GM11168 (cell line): ENCODE measurements around the gene CYP4F11.
"Not testable (repeated sequence)": the region's sequence is repeated elsewhere in the genome, so short reads cannot be mapped to it uniquely, and the experiment has no call there.

Experiments
- in situ Hi-C: fragments of 300-500 bp; cut with MboI; formaldehyde crosslinking; loops from one replicate; pipeline ENCODE4 v1.12.0; 2022; ENCODE audit warnings: low sequenced_read_pairs; ENCODE audit not compliant: unreplicated experiment

Gene CYP4F11

GRCh38 chr19:15885919-15886318, 48.4 kb downstream of the CYP4F11 start:
- in situ Hi-C loops, result no loop called here

- in situ Hi-C loops, result no loop called here
These were observed 49.2 kb downstream of the CYP4F11 start for GRCh38 chr19:15885167-15885566.

GRCh38 chr19:15883329-15883728, 51.0 kb downstream of the CYP4F11 start:
- in situ Hi-C loops, result not testable (repeated sequence)

- in situ Hi-C loops, result no loop called here
These were observed 59.4 kb downstream of the CYP4F11 start for GRCh38 chr19:15874821-15875474.

GRCh38 chr19:15873771-15874170, 60.6 kb downstream of the CYP4F11 start:
- in situ Hi-C loops, result not testable (repeated sequence)

- in situ Hi-C loops, result no loop called here
These were observed 62.8 kb downstream of the CYP4F11 start for GRCh38 chr19:15871570-15871969.

GRCh38 chr19:15869873-15870272, 64.5 kb downstream of the CYP4F11 start:
- in situ Hi-C loops, result no loop called here

- in situ Hi-C loops, result no loop called here
These were observed 65.2 kb downstream of the CYP4F11 start for GRCh38 chr19:15869109-15869555.

- in situ Hi-C loops, result no loop called here
These were observed 67.7 kb downstream of the CYP4F11 start for GRCh38 chr19:15866636-15867035.

GRCh38 chr19:15864824-15865223, 69.5 kb downstream of the CYP4F11 start:
- in situ Hi-C loops, result no loop called here

GRCh38 chr19:15863272-15863671, 71.1 kb downstream of the CYP4F11 start:
- in situ Hi-C loops, result no loop called here

GRCh38 chr19:15862444-15862843, 71.9 kb downstream of the CYP4F11 start:
- in situ Hi-C loops, result no loop called here
